Peyer's patch (tissue), 4 donors: ENCODE data around the gene PCGF3.

ENCODE experiments used
- POLR2A ChIP-seq, 2 donors: fragments of 450-650 bp; IDR thresholded peaks; one replicate each; pipeline ENCODE4 v1.5.1; 2017; ENCODE audit warnings: antibody characterized with exemption in 2 of 2, mild to moderate bottlenecking in 2 of 2, moderate library complexity in 2 of 2
- TF ChIP-seq, protein P1 (sequence below), 6 experiments: fragments of 450-650 bp in 4 of 6; fragments of 200-600 bp in 2 of 6; sonication (generic) in 1 of 6; IDR thresholded peaks; one replicate each; pipeline ENCODE4 v1.5.1; 2017 to 2019; ENCODE audit warnings: antibody characterized with exemption in 6 of 6, mild to moderate bottlenecking in 3 of 6, moderate library complexity in 1 of 6

DNA sequence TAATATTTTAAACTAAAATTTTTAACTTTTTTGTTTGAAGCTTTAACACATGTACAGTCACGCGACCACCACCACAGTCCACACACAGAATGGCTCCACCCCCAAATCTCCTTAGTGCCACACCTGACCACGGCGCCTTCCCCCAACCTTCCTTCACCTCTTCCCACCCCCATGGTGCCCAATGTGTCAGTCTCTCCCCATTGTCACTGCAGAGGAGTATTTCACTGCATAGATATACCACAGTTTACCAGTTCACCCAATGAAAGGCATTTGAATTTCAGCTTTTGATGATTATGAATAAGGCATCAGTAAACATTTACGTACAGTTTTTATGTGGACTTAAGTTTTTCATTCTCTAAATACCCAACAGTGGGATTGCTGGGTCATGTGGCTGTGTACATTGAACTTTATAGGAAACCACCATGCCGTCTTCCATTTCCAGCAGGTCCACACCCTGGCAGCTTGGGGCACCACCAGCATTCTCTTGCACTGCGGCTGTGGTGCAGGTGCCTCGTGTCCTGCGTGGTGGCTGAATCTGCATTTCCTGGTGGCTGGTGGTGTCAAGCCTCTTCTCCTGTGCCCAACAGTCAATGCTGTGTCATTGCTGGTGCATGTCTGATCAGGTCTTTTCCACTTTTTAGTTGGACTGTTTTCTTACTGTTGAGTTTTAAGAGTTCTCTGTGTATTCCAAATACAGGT, 71.3 kb downstream of the PCGF3 start:
- TF ChIP-seq, protein P1, sequence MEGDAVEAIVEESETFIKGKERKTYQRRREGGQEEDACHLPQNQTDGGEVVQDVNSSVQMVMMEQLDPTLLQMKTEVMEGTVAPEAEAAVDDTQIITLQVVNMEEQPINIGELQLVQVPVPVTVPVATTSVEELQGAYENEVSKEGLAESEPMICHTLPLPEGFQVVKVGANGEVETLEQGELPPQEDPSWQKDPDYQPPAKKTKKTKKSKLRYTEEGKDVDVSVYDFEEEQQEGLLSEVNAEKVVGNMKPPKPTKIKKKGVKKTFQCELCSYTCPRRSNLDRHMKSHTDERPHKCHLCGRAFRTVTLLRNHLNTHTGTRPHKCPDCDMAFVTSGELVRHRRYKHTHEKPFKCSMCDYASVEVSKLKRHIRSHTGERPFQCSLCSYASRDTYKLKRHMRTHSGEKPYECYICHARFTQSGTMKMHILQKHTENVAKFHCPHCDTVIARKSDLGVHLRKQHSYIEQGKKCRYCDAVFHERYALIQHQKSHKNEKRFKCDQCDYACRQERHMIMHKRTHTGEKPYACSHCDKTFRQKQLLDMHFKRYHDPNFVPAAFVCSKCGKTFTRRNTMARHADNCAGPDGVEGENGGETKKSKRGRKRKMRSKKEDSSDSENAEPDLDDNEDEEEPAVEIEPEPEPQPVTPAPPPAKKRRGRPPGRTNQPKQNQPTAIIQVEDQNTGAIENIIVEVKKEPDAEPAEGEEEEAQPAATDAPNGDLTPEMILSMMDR (IDR thresholded peaks at IDR 0.05), result no peak
- no peak for TF ChIP-seq POLR2A (IDR thresholded peaks at IDR 0.05)
